ENCODE measurements around the gene FOXP3. TPM values are rescaled to one million over a fixed set of nuclear protein-coding genes. Genes with fewer than 3 reads are reported as not detected.

FOXP3 gene
- polyA plus RNA-seq, 3 donors = 0.10 TPM; not detected in 2

GRCh38 chrX:49263631-49264030 lies 879 bp downstream of the FOXP3 start:
- no peaks in the 10 kb centered on the region for H3K79me2 ChIP-seq (ENCODE audit: insufficient read depth, low read length)
- H3K9me3 ChIP-seq (replicated peaks in 1 of 2; ENCODE audit: control insufficient read depth in 1 of 2, insufficient read depth in 1 of 2, low read length in 2 of 2) = no peaks in the 10 kb centered on the region
- Mint-ChIP-seq H3K36me3 (no peaks in the 10 kb centered on the region), H3K27me3 (ENCODE audit: low read depth in 3 of 3) (peaks cover 3 to 11% (median 6%) of the 10 kb centered on the region in 3 donors), H3K4me3 (no peak overlapping the region), H3K27ac (no peak overlapping the region), H3K9me3 (peaks cover 0 to 2% (median 0%) of the 10 kb centered on the region in 7 donors), H3K4me1 (peaks cover 7% of the 10 kb centered on the region)
- H3K4me1 ChIP-seq (ENCODE audit: control insufficient read depth in 1 of 2, insufficient read depth in 2 of 2, low read length in 2 of 2) = peaks cover 5 to 6% of the 10 kb centered on the region in 2 donors
- no peak for TF ChIP-seq CTCF (IDR thresholded peaks at IDR 0.05)
- intact Hi-C loops (cut with micrococcal nuclease) = no loop called here
- no peak overlapping the region for H3K9ac ChIP-seq (ENCODE audit: insufficient read depth, low read length, poor library complexity, severe bottlenecking)
- no peaks in the 10 kb centered on the region for H4K20me1 ChIP-seq (ENCODE audit: insufficient read depth, low read length)
- H3K27ac ChIP-seq (ENCODE audit: low read depth in 1 of 2, low read length in 2 of 2) = no peak overlapping the region
- no peak overlapping the region for H2AFZ ChIP-seq (ENCODE audit: insufficient read depth, low read depth, low read length, poor library complexity, severe bottlenecking)
- 100% methylated on average over 4 of the region's 10 CpGs for WGBS (ENCODE audit: insufficient coverage)
- DNase-seq = no peak
- H3K4me2 ChIP-seq (replicated peaks; ENCODE audit: extremely low read depth, low read length, poor library complexity, severe bottlenecking) = no peak overlapping the region
- H3K27me3 ChIP-seq (ENCODE audit: control insufficient read depth in 2 of 2, insufficient read depth in 2 of 2, low read length in 2 of 2) = no peaks in the 10 kb centered on the region
- H3K36me3 ChIP-seq (replicated peaks in 1 of 2; ENCODE audit: control insufficient read depth in 1 of 2, insufficient read depth in 2 of 2, low read length in 2 of 2) = no peaks in the 10 kb centered on the region
- H3K4me3 ChIP-seq (replicated peaks in 1 of 3; ENCODE audit: low read depth in 2 of 3, low read length in 3 of 3) = no peak overlapping the region

GRCh38 chrX:49262603-49263002 lies 1.9 kb downstream of the FOXP3 start:
- WGBS (ENCODE audit: insufficient coverage) = no CpG with 5 or more reads among the region's 1 CpG
- Mint-ChIP-seq H3K4me3 (no peak overlapping the region), H3K36me3 (no peaks in the 10 kb centered on the region)

More at GRCh38 chrX:49262603-49263002, 1.9 kb downstream of the FOXP3 start:
- Histone ChIP-seq H3K9ac (ENCODE audit: insufficient read depth, low read length, poor library complexity, severe bottlenecking) (no peak overlapping the region), H3K79me2 (ENCODE audit: insufficient read depth, low read length) (no peaks in the 10 kb centered on the region), H3K4me2 (replicated peaks; ENCODE audit: extremely low read depth, low read length, poor library complexity, severe bottlenecking) (no peak overlapping the region), H3K4me1 (ENCODE audit: control insufficient read depth in 1 of 2, insufficient read depth in 2 of 2, low read length in 2 of 2) (no peaks in the 10 kb centered on the region), H3K4me3 (replicated peaks in 1 of 3; ENCODE audit: low read depth in 2 of 3, low read length in 3 of 3) (no peak overlapping the region), H2AFZ (ENCODE audit: insufficient read depth, low read depth, low read length, poor library complexity, severe bottlenecking) (no peak overlapping the region), H3K9me3 (replicated peaks in 1 of 2; ENCODE audit: control insufficient read depth in 1 of 2, insufficient read depth in 1 of 2, low read length in 2 of 2) (no peaks in the 10 kb centered on the region), H4K20me1 (ENCODE audit: insufficient read depth, low read length) (no peaks in the 10 kb centered on the region), H3K27ac (ENCODE audit: low read depth in 1 of 2, low read length in 2 of 2) (no peak overlapping the region), H3K36me3 (replicated peaks in 1 of 2; ENCODE audit: control insufficient read depth in 1 of 2, insufficient read depth in 2 of 2, low read length in 2 of 2) (no peaks in the 10 kb centered on the region), H3K27me3 (ENCODE audit: control insufficient read depth in 2 of 2, insufficient read depth in 2 of 2, low read length in 2 of 2) (no peaks in the 10 kb centered on the region)
- no peak overlapping the region for H3K27ac Mint-ChIP-seq
- no peak for TF ChIP-seq CTCF (IDR thresholded peaks at IDR 0.05)
- DNase-seq = no peak
- peaks cover 3 to 9% (median 6%) of the 10 kb centered on the region in 3 donors for H3K27me3 Mint-ChIP-seq (ENCODE audit: low read depth in 3 of 3)
- no peaks in the 10 kb centered on the region for H3K4me1 Mint-ChIP-seq
- H3K9me3 Mint-ChIP-seq = no peaks in the 10 kb centered on the region
- intact Hi-C loops (cut with micrococcal nuclease) = no loop called here

Measured in CD14-positive monocyte (primary cell).